Smooth muscle cell of the brain vasculature (primary cell): ENCODE data around the gene SMYD3.
A peak's percentile ranks its signal among the peaks of the same experiment; 100 is the strongest.

Source experiments
- DNase-seq: peaks from one replicate; pipeline ENCODE4 v3.0.0-alpha.2; 2012; ENCODE audit warnings: low read depth, low spot score

The SMYD3 gene

GRCh38 chr1:246506674-246507481 lies at the start of gene SMYD3:
SMYD3 (minus strand) TSS chr1:246507279.
- peak; percentile 39 for DNase-seq

- no peak for DNase-seq
These were observed 47.1 kb upstream of the SMYD3 start for GRCh38 chr1:246554201-246554600.

- DNase-seq, result no peak
These were observed 45.0 kb upstream of the SMYD3 start for GRCh38 chr1:246552110-246552509.

GRCh38 chr1:246550402-246550801 lies 43.3 kb upstream of the SMYD3 start:
- no peak for DNase-seq

GRCh38 chr1:246549665-246550064 lies 42.6 kb upstream of the SMYD3 start:
- DNase-seq, result no peak

- no peak for DNase-seq
These were observed 36.9 kb upstream of the SMYD3 start for GRCh38 chr1:246544001-246544400.

GRCh38 chr1:246540738-246541491 lies 33.8 kb upstream of the SMYD3 start:
- DNase-seq, result no peak

GRCh38 chr1:246537887-246538286 lies 30.8 kb upstream of the SMYD3 start:
- no peak for DNase-seq

- no peak for DNase-seq
These were observed 30.4 kb upstream of the SMYD3 start for GRCh38 chr1:246537441-246537840.

- DNase-seq, result no peak
These were observed 27.0 kb upstream of the SMYD3 start for GRCh38 chr1:246534114-246534513.

- DNase-seq, result no peak
These were observed 26.4 kb upstream of the SMYD3 start for GRCh38 chr1:246533371-246533905.

- DNase-seq, result no peak
These were observed 25.4 kb upstream of the SMYD3 start for GRCh38 chr1:246532519-246532918.

- no peak for DNase-seq
These were observed 23.4 kb upstream of the SMYD3 start for GRCh38 chr1:246530482-246530881.

- no peak for DNase-seq
These were observed 22.1 kb upstream of the SMYD3 start for GRCh38 chr1:246528933-246529731.

- no peak for DNase-seq
These were observed 20.5 kb upstream of the SMYD3 start for GRCh38 chr1:246527402-246528088.

- DNase-seq, result no peak
These were observed 19.8 kb upstream of the SMYD3 start for GRCh38 chr1:246526915-246527314.

GRCh38 chr1:246526380-246526779 lies 19.3 kb upstream of the SMYD3 start:
- DNase-seq, result no peak

GRCh38 chr1:246519514-246519913 lies 12.4 kb upstream of the SMYD3 start:
- DNase-seq, result no peak

- no peak for DNase-seq
These were observed 11.6 kb upstream of the SMYD3 start for GRCh38 chr1:246518456-246519205.

- no peak for DNase-seq
These were observed 10.3 kb upstream of the SMYD3 start for GRCh38 chr1:246517391-246517790.

GRCh38 chr1:246516126-246516525 lies 9.0 kb upstream of the SMYD3 start:
- no peak for DNase-seq
